ENCODE data around the gene SRSF8.

The SRSF8 gene

GRCh38 chr11:95068549-95068948 lies 1.8 kb downstream of the SRSF8 start:
- DNase-seq (ENCODE audit: low read depth), result peak; percentile 98

GRCh38 chr11:95070471-95070870 lies 3.8 kb downstream of the SRSF8 start:
- no peak for DNase-seq (ENCODE audit: low read depth)

GRCh38 chr11:95072948-95073347 lies 6.2 kb downstream of the SRSF8 start:
- no peak for DNase-seq (ENCODE audit: low read depth)

- peak; percentile 8 for DNase-seq (ENCODE audit: low read depth)
Observed at GRCh38 chr11:95074792-95075563, 8.3 kb downstream of the SRSF8 start.

- DNase-seq (ENCODE audit: low read depth), result peak; percentile 96
Observed at GRCh38 chr11:95076416-95076815, 9.7 kb downstream of the SRSF8 start.

GRCh38 chr11:95076981-95077380 lies 10.3 kb downstream of the SRSF8 start:
- no peak for DNase-seq (ENCODE audit: low read depth)

- DNase-seq (ENCODE audit: low read depth), result peak; percentile 3
Observed at GRCh38 chr11:95078526-95078925, 11.8 kb downstream of the SRSF8 start.

- peak; percentile 7 for DNase-seq (ENCODE audit: low read depth)
Observed at GRCh38 chr11:95081010-95081409, 14.3 kb downstream of the SRSF8 start.

- no peak for DNase-seq (ENCODE audit: low read depth)
Observed at GRCh38 chr11:95081412-95081811, 14.7 kb downstream of the SRSF8 start.

GRCh38 chr11:95082576-95083001 lies 15.9 kb downstream of the SRSF8 start:
- DNase-seq (ENCODE audit: low read depth), result no peak

- peak; percentile 74 for DNase-seq (ENCODE audit: low read depth)
Observed at GRCh38 chr11:95084509-95084908, 17.8 kb downstream of the SRSF8 start.

GRCh38 chr11:95085117-95085816 lies 18.5 kb downstream of the SRSF8 start:
- peak; percentile 24 for DNase-seq (ENCODE audit: low read depth)

GRCh38 chr11:95086151-95086550 lies 19.4 kb downstream of the SRSF8 start:
- peak; percentile 3 for DNase-seq (ENCODE audit: low read depth)

GRCh38 chr11:95086836-95087570 lies 20.3 kb downstream of the SRSF8 start:
- DNase-seq (ENCODE audit: low read depth), result no peak

- DNase-seq (ENCODE audit: low read depth), result peak; percentile 77
Observed at GRCh38 chr11:95088946-95089619, 22.4 kb downstream of the SRSF8 start.

GRCh38 chr11:95089620-95090542 lies 23.2 kb downstream of the SRSF8 start, which contains the start of gene ENDOD1:
ENDOD1 (plus strand) TSS chr11:95089846; CDS start chr11:95089928, 82 bp downstream.
- DNase-seq (ENCODE audit: low read depth), result peak; percentile 77

- DNase-seq (ENCODE audit: low read depth), result no peak
Observed at GRCh38 chr11:95091663-95092180, 25.0 kb downstream of the SRSF8 start.

- peak; percentile 63 for DNase-seq (ENCODE audit: low read depth)
Observed at GRCh38 chr11:95092549-95093324, 26.0 kb downstream of the SRSF8 start.

- DNase-seq (ENCODE audit: low read depth), result no peak
Observed at GRCh38 chr11:95093548-95093947, 26.8 kb downstream of the SRSF8 start.

Measured in amniotic epithelial cell (primary cell).